T-helper 1 cell treated with Interleukin-12 subunit alpha and Interleukin-12 subunit beta and Interleukin-4 antibody, amounts not matched to agents 30 μg/mL and 1 μg/mL, for 36 hours (primary cell): ENCODE results near the gene UGT2B28.
"Not testable (repeated sequence)": the region's sequence is repeated elsewhere in the genome, so short reads cannot be mapped to it uniquely, and the experiment has no call there.

Experiments
- H3K27ac Mint-ChIP-seq: one replicate; pipeline ENCODE4 v1.8.0; 2021; ENCODE audit warnings: mild to moderate bottlenecking, mixed read lengths
- H3K27me3 Mint-ChIP-seq: one replicate; pipeline ENCODE4 v1.8.0; 2021; ENCODE audit warnings: low read depth, mixed read lengths
- H3K36me3 Mint-ChIP-seq: one replicate; pipeline ENCODE4 v1.8.0; 2021; ENCODE audit warnings: low read depth, mixed read lengths
- H3K4me1 Mint-ChIP-seq: one replicate; pipeline ENCODE4 v1.8.0; 2021; ENCODE audit warnings: low read depth, mixed read lengths
- H3K4me3 Mint-ChIP-seq: one replicate; pipeline ENCODE4 v1.8.0; 2021; ENCODE audit warnings: mild to moderate bottlenecking, moderate library complexity, mixed read lengths
- H3K9me3 Mint-ChIP-seq: one replicate; pipeline ENCODE4 v1.8.0; 2021; ENCODE audit warnings: mixed read lengths

Gene UGT2B28

DNA sequence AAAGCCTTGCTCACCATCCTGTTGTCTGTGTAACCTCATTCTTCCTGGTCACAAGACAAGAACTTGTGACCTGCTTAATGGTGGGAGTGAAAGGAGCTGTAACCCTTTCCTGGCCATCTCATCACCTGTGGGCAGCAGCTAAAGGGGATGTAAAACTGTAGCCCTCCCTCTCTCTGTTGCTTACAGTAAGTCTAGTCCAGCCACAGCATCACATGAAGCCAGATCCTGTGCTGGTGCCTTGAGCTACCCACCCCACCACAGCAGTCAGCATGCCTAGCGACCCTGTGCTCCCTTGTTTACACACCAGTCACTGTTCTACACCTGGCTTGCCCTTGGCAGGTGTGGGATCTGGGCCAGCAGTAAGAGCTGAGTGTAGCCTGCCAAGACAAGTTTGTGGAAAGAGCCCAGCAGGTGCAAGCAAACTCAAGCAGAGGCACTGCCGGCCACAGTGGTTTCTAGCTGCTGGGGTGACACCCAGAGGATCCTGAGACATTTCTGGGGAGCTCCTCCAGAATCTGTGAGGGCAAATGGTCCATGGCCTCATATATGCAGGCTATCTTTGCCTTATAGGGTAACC is 41.0 kb downstream of the UGT2B28 start:
- H3K27me3 Mint-ChIP-seq, result no peaks in the 10 kb centered on the region

DNA sequence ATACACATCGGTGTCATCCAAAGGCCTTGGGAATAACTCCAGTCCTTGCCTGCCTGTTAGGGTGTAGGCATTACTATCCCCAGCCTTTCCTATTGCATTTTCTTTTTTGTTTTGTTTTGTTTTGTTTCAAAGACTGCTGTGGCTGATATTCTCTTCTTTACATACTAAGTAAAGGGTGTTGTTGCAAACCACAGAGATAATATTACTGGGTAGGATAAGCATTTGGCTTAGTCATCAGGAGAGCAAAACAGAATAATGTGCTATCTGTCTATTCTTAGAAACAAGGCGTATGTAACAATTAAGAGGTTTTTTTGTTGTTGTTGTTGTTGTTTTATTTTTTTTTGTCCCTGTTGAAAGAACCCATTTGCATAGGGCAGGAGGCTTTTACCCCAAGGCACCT is 41.8 kb downstream of the UGT2B28 start:
- no peaks in the 10 kb centered on the region for H3K4me1 Mint-ChIP-seq
- H3K27ac Mint-ChIP-seq, result no peak overlapping the region
- H3K27me3 Mint-ChIP-seq, result no peaks in the 10 kb centered on the region
- H3K9me3 Mint-ChIP-seq, result no peaks in the 10 kb centered on the region
- H3K4me3 Mint-ChIP-seq, result no peak overlapping the region
- H3K36me3 Mint-ChIP-seq, result no peaks in the 10 kb centered on the region

More for the DNA sequence above, 41.0 kb downstream of the UGT2B28 start:
- H3K27ac Mint-ChIP-seq, result no peak overlapping the region
- H3K9me3 Mint-ChIP-seq, result no peaks in the 10 kb centered on the region
- no peaks in the 10 kb centered on the region for H3K4me1 Mint-ChIP-seq
- no peaks in the 10 kb centered on the region for H3K36me3 Mint-ChIP-seq
- H3K4me3 Mint-ChIP-seq, result no peak overlapping the region

GRCh38 chr4:69323284-69323683 is 43.0 kb downstream of the UGT2B28 start:
- Mint-ChIP-seq H3K4me3 (no peak overlapping the region), H3K9me3 (no peaks in the 10 kb centered on the region), H3K36me3 (no peaks in the 10 kb centered on the region), H3K27ac (no peak overlapping the region), H3K27me3 (no peaks in the 10 kb centered on the region), H3K4me1 (no peaks in the 10 kb centered on the region)

GRCh38 chr4:69330345-69331047 is 50.2 kb downstream of the UGT2B28 start:
- H3K36me3 Mint-ChIP-seq, result no peaks in the 10 kb centered on the region
- H3K27me3 Mint-ChIP-seq, result no peaks in the 10 kb centered on the region
- no peaks in the 10 kb centered on the region for H3K4me1 Mint-ChIP-seq
- no peak overlapping the region for H3K4me3 Mint-ChIP-seq
- no peak overlapping the region for H3K27ac Mint-ChIP-seq
- H3K9me3 Mint-ChIP-seq, result peaks cover 3% of the 10 kb centered on the region

GRCh38 chr4:69331304-69331703 is 51.0 kb downstream of the UGT2B28 start:
- not testable (repeated sequence) for H3K36me3 Mint-ChIP-seq, H3K27ac Mint-ChIP-seq, H3K4me1 Mint-ChIP-seq, H3K9me3 Mint-ChIP-seq, H3K4me3 Mint-ChIP-seq, H3K27me3 Mint-ChIP-seq

DNA sequence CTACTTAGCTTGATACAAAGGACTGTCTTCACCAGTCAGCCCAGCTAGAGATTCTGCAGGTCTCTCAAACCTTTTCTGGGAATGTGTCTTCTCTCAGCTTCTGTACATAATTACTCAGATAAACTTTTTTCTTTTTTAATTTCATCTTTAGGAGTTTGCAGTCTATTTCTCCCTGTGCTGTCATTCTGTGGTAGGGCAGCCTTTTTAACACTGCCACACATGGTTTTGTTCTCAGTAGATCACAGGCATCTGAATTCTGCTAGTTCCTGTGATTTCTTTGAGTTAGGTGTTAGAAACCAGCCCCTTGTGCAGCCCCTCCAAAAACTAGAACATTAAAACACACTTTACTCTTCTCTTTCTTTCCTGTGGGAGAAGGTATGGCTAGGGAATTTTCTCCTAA is 55.2 kb downstream of the UGT2B28 start:
- H3K36me3 Mint-ChIP-seq, H3K4me1 Mint-ChIP-seq, H3K9me3 Mint-ChIP-seq, H3K4me3 Mint-ChIP-seq, H3K27ac Mint-ChIP-seq, H3K27me3 Mint-ChIP-seq: not testable (repeated sequence)

- H3K27ac Mint-ChIP-seq, H3K4me3 Mint-ChIP-seq, H3K27me3 Mint-ChIP-seq, H3K4me1 Mint-ChIP-seq, H3K9me3 Mint-ChIP-seq, H3K36me3 Mint-ChIP-seq: not testable (repeated sequence)
Observed at GRCh38 chr4:69343114-69343513, 62.8 kb downstream of the UGT2B28 start.

DNA sequence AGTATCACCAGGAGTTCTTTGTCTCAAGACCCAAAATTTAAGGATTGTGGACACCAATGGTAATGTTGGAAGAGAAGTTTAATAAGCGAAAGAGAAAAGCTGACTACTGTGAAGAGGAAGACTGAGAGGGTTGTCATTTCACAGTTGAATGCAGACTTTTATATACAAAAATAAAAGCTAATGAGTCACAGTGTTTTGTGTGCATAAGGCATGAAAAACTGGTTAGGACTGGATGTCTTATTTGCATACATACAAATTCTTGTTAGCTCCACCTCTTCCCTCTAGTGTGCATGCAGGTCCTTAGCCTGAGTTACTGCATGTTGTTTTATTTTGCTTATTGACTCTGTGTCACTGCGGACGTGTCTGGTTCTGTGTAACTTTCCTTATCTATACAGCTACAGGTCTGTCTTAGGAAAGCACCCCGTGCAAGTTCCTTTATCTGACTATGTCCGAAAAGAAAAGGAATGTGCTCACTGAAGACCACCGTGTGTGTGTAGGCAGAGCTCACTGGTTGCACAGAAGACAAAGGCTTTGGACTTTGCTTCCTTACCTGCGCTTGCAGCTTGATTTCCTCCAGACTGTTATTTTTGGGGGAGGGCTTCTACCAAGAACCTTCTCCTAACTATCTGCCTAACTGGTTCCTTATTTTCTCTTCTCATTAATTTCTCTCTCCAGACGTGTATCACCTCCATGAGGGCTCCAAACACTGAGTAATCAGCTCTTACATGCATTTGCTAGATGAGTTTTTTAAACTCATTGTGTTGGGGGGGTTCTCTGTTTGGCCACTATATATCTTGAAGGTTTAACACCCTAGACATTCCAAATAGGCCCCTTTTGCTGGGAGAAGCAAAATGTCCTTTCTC is 63.5 kb downstream of the UGT2B28 start:
- not testable (repeated sequence) for H3K27ac Mint-ChIP-seq, H3K9me3 Mint-ChIP-seq, H3K4me3 Mint-ChIP-seq, H3K4me1 Mint-ChIP-seq, H3K36me3 Mint-ChIP-seq, H3K27me3 Mint-ChIP-seq
